GM21786 (cell line): ENCODE measurements around the gene SPPL3.

Experiments used
- ATAC-seq: cut with Tn5 transposase; IDR thresholded peaks from one replicate; pipeline ENCODE4 v1.9.1; 2021; ENCODE audit not compliant: unreplicated experiment

The SPPL3 gene

DNA sequence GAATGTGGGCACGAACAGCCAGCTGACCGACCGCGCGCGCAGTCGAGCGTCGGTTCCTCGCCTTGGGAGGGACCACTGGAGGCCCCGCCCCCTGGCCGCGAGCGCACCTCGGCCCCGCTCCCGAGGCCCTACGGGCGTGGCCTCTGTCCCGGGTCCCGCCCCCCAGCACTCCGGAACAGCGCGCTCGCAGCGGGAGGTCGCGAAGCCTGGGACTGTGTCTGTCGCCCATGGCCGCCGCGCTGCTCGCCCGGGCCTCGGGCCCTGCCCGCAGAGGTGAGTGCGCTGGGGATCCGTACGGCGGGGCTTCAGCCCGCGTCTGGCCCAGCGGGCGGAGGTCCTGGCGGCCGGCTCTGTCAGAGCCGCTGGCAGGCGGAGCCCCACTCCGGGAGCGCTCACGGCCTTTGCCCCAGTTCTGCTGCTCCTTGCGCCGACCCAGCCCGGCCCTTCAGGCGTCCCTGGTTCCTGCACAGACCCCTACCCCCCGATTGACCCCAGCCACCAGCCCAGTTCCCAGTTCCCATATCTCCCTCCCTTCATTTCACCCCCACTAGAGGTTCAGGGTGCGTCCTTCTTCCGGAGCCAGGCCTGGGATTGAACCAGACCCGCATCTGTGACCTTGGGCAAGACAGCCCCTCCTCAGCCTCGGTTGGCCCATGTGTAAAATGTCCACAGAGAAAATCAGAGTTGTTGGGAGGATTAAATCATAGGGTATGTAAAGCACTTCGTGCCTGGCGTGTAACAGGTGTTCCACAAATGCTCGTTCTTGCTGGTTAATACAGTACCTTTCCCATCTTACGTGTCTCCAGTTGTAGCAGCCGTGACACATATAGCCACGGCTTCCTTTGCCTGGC, 178.3 kb downstream of the SPPL3 start, which contains the start of gene ACADS:
ACADS (plus strand) TSS at position 168 of the 851 bp plus-strand sequence; CDS start at position 228, 60 bp downstream.
- peak; percentile 92 for ATAC-seq

DNA sequence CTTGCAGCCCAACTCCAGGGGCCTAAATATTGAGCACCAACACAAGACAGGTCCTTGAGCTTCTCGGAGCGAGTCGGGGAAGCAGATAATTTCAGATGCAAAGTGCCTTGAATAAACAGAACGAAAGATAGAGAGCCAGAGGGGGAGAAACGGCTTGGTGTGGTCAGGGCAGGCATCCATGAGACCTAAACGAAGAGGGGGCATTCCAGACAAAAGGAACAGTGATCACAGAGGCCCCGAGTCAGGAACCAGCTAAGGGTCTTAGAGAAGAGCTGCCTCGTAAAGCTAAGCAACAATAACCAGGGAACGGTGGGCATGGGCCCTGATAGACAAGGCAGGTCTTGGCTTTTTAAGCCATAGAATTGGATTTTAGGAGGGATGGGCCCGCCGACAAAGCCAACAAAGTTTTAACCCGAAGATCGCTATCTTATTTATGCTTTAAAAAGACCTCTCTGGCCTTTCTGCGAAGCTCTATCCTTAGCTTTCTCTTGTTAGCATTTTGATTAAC, 179.0 kb downstream of the SPPL3 start:
- ATAC-seq, result no peak

DNA sequence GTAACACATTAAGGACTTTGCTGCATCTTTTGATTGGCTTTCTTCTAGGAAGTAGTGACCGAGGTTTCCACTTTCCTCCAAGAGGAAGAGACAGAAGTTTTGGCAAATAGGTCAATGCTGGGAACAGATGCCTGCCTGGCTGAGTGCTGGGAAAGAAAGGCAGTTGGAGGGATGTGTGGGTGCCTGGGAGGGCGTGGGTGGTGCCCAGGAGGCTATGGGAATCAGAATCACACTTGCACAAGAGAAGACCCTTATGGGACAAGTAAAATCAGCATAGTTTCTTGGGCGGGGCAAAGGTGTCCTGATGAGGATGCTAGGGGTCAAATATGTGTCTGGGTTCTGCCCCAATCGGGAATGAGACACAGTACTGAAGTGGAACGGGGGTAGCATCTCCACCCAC, 179.4 kb downstream of the SPPL3 start:
- ATAC-seq, result no peak

DNA sequence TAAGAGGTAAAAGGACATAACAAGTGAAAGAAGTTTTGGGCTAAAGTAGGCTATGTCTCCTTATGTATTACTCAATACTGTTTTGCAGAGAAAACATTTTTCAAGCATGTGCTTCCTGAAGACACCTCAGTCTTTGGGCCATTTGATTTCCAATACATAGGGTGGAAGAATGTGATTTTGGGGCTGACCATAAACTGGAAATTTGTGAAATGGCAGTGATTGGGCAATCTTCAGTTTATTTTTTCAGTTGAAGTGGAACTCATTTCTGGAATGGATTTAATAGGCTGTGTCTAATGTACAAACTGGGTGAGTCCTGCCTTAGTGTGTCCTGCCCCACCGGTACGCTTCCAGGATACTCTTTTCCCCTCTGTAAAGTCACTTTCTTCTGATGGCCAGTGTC, 181.4 kb downstream of the SPPL3 start:
- no peak for ATAC-seq

DNA sequence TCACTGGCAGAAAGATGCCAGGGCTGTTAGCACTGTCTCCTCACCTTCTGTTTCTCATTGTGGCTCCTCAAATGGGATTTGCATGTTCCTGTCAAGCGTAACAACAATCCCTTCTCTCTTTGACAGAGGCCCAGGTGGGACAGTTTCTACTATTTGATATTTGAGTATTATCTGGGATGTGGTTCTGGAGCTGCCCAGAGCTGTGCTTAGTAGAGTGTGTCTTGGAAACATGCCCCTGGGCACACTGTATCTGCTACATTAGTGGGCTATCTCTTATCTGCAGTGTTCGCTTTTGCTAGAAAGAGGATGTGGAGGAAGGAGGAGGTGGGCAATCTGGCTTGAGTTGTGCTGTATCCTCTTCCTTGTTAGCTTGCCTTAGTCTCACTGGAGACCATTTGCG, 182.3 kb downstream of the SPPL3 start:
- no peak for ATAC-seq

DNA sequence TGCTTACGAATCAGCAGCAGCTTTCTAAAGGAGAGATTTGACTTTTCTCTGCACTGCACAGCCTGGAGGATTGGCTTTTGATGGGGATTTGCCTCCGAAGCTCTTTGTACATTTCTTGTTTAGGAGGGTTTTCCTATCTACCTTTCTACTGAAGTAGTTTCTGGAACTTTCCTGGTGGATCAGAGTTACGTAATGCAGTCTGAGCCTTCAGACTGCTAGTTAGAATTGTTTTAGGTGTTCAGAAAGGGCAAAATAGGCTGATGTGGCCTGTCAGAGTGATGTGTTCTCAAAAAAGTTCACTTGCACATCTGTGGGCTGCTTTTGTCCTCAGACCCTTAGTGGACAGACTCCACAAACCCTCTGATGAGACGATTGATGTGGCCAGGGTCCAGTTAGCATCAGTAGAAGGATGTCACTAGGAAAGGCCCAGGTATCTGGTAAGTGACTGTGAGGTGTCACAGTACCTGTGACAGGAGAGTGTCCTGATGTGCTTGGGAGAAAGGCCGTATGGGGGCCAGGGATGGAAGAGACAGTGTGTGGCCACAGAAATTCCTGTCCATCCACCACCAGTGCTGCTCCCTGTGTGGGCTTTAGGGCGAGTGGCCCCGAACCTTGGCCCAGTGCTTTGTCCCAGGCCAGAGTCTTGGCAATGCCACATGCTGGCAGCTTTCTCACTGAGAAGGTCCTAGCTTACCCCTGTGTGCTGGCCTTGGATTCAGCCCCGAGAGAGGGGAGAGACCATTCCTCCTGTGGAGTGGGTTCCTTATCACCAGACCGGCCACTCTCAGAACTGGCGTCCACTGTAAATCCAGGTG, 183.0 kb downstream of the SPPL3 start:
- no peak for ATAC-seq

DNA sequence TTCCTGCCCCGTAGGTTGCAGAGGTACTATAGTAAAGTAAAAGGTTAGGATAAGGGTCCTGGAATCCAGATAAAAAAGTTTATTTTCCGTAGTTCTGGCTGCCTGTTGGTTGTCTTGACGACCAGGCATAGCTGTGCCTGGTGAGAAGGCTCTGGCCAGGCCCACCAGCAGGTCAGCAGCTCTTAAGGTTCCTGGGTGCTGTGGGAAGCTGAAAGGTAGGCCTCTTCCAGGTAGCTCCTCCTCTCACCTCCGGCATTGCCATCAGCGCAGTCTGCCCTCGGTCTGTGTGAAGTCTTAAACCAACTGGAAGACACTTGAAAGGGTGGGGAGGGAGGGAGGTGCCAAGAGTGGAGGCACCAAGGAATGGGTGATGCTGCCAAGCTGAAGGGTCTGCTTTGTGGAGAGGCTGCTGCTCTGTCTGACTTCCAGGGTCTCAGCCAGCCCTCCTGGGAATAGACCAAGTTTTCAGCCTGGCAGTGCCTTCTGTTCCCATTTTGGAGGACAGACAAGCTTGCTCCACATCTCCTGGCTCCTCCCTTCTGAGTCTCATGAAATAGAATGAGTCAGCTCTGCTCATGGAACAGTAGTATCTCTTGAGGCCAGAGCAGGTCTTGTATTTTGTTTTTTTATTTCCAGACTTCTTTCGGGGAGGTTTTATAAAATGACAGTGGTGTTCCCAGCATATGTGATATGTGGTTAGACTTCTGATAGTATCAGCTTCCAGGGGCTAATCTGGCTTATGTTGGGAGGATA, 183.7 kb downstream of the SPPL3 start:
- no peak for ATAC-seq

DNA sequence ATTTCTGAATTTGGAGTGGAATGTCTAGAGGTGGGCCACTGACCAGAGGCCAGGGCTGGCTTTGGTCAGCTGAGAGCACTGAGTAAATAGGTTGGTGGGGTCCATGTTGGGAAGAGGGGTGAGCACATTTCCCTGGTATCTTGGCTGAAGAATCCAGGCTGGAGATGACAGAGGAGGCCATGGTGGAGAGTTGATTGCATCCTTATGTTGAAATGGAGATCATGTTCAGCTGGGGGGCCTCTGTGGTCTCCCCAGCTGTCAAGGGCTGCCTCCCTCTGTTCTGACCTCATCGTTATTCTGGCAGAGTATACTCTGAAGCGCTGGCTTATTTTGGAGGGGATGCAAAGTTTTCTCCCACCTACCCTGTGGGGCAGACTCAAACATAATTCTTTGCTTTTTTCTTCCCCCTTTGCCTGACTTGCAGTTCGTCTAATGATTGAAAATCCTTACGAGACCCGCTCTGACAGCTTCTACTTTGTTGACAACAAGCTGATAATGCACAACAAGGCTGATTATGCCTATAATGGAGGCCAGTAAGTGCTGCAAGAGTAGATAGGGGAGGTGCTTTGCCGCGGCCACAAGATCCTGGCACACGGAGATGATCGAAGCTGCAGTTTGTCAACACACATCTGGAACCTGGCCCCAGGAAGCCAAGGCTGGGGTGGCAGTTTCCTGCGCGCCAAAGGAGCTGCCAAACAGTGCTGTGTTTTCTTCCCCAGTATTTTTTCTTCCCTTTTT, 184.5 kb downstream of the SPPL3 start:
- ATAC-seq, result no peak

DNA sequence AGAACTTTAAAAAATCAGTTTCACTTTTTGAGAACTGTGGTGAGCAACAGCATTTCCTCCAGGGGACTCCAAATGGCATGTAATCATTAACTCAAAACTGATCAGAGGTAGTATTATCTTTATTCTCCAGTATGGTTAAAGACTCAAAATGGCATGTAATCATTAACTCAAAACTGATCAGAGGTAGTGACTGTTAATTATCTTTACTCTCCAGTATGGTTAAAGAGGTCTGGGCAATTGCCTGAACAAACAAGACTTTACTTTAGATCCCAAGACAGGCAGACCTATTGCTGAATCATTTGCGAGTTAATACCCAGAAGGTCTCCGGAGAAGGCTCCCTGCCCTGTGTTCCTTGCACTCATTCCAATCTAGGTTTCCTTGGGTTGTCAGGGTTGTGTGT, 185.1 kb downstream of the SPPL3 start:
- ATAC-seq, result no peak

DNA sequence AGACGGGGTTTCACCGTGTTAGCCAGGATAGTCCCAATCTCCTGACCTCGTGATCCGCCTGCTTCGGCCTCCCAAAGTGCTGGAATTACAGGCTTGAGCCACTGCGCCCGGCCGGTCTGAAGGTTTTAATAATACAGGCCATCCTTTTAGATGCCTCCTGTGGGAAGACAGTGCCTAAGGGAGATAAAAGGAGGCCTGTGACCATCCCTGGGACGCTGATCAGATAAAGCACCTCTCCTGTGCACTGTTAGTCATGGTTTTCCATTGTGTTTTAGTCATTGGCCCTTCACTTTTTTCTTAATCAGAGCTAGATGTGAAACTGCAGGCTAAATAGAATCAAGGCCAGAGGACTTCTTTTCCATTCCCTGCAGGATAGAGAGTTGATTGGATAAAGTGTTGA, 186.1 kb downstream of the SPPL3 start:
- ATAC-seq, result no peak

DNA sequence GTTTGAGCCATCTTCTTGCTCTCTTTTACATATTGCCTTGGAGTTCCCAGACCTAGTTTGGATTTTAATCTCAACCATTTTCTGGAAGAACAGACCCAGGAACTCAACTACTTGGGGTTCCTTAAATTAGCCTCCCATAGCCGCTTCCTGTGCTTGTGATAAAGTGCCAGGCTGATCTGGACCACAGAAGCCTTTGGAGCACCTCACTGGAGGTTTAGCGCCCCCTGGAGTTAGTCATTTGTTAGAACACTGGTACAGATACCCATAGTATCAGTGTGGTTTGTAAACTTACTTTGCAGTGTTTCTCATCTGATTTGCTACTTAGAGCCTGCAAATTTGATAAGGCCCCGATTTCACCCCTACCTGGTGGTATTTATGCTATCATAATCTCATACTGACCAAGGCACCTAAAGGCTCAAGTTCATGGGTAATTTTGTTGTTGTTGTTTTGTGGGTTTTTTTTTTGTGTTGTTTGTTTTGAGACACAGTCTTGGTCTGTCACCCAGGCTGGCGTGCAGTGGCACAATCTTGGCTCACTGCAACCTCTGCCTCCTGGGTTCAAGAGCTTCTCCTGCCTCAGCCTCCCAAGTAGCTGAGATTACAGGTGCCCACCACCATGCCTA, 190.2 kb downstream of the SPPL3 start:
- ATAC-seq, result no peak

DNA sequence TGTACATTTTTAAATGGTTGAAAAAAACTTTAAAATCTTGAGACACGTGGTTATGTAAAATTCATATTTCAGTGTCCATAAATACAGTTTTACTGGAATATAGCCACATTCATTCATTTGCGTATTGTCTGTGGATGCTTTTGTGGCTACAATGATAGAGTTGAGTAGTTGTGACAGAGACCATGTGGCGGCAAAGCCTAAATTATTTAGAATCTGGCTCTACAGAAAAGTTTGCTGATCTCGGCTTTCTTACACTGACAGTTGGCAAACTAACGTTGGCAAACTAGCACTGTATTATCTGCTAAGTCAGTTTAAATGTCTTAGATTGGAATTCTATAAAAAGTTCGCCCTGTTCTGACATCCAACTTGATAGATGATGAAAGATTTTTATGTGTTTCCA, 191.5 kb downstream of the SPPL3 start:
- ATAC-seq, result no peak
